ENCODE data around the gene RC3H2.

DNA sequence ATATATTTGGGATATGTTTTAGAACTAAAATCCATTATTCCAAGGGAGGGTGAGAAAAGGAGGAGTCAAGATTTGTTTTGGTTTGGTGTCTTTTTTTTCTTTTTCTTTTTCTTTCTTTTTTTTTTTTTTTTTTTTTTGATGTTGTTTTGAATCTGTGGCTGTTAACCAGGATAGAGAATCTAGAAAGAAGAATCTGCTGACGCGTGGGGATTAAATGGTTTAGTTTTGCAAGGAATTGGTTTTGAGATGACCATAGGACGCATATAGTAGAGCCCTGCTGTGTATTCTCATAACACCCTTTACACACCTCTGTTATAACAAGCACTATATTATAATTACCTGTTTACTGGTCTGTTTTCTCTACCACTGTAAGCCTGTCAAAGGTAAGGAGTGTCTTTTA is 45.1 kb upstream of the RC3H2 start:
- TF ChIP-seq, protein P1, sequence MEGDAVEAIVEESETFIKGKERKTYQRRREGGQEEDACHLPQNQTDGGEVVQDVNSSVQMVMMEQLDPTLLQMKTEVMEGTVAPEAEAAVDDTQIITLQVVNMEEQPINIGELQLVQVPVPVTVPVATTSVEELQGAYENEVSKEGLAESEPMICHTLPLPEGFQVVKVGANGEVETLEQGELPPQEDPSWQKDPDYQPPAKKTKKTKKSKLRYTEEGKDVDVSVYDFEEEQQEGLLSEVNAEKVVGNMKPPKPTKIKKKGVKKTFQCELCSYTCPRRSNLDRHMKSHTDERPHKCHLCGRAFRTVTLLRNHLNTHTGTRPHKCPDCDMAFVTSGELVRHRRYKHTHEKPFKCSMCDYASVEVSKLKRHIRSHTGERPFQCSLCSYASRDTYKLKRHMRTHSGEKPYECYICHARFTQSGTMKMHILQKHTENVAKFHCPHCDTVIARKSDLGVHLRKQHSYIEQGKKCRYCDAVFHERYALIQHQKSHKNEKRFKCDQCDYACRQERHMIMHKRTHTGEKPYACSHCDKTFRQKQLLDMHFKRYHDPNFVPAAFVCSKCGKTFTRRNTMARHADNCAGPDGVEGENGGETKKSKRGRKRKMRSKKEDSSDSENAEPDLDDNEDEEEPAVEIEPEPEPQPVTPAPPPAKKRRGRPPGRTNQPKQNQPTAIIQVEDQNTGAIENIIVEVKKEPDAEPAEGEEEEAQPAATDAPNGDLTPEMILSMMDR (IDR thresholded peaks at IDR 0.05), result no peak
- TF ChIP-seq POLR2A (IDR thresholded peaks at IDR 0.05), result no peak

All from adrenal gland (tissue), 5 donors.